Measurements from ENCODE around the gene DYRK3. TPM values are rescaled to one million over a fixed set of nuclear protein-coding genes. Genes with fewer than 3 reads are reported as not detected.
A peak's percentile ranks its signal among the peaks of the same experiment; 100 is the strongest.

The DYRK3 gene
- total and polyA plus RNA-seq, 10 donors, result 0.65 to 6.6 (median 2.8) TPM

DNA sequence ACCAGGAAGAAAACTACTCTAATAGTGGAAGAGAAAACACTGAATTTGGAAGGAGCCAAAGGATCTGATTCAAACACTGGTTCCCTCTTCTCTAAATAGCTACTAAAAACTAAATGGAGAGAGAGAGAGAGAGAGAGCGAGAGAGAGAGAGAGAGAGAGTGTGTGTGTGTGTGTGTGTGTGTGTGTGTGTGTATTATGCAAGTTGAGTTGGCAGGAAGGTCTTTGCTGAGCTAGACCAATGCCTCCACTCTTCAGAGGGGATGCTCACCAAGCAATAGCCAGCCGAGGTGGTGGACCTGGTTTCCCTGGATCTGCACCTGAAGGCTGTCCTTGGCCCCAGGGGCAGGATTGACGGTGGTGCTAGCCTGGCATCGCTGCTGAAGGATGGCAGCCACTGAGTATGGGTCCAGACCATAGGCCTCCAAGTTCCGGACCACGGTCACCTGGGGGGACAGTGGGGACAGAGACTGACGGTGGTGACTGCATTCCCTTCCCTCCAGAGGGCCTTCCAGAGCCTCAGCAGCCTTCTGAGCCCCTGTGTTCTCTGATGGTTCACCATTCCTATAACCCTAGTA is 41.9 kb upstream of the DYRK3 start:
- no peaks in the 10 kb centered on the region for H3K27me3 ChIP-seq (replicated peaks in 1 of 7)
- peaks cover 0 to 100% (median 71%) of the 10 kb centered on the region in 6 donors for H3K36me3 ChIP-seq
- TF ChIP-seq POLR2A (IDR thresholded peaks at IDR 0.05) (no peak), POLR2AphosphoS5 (IDR thresholded peaks at IDR 0.05) (peak in 1 of 3 donors; percentile 59)
- TF ChIP-seq, protein P1, sequence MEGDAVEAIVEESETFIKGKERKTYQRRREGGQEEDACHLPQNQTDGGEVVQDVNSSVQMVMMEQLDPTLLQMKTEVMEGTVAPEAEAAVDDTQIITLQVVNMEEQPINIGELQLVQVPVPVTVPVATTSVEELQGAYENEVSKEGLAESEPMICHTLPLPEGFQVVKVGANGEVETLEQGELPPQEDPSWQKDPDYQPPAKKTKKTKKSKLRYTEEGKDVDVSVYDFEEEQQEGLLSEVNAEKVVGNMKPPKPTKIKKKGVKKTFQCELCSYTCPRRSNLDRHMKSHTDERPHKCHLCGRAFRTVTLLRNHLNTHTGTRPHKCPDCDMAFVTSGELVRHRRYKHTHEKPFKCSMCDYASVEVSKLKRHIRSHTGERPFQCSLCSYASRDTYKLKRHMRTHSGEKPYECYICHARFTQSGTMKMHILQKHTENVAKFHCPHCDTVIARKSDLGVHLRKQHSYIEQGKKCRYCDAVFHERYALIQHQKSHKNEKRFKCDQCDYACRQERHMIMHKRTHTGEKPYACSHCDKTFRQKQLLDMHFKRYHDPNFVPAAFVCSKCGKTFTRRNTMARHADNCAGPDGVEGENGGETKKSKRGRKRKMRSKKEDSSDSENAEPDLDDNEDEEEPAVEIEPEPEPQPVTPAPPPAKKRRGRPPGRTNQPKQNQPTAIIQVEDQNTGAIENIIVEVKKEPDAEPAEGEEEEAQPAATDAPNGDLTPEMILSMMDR (IDR thresholded peaks at IDR 0.05 in 8 of 11, conservative IDR thresholded peaks at IDR 0.05 in 3 of 11), result no peak
- DNase-seq, result no peak
- no peak overlapping the region for H3K4me3 ChIP-seq
- H3K9me3 ChIP-seq, result no peaks in the 10 kb centered on the region
- H3K27ac ChIP-seq, result peak overlapping the region in 5 of 8 donors; percentile 28 to 73 (median 66)
- intact Hi-C loops (cut with DNase I; ENCODE audit: low total_unique reads), result no loop called here
- peaks cover 11 to 43% (median 30%) of the 10 kb centered on the region in 6 donors for H3K4me1 ChIP-seq
- 90 to 95% (median 92%) methylated on average over 6 to 7 of the region's 7 CpGs for WGBS, 5 donors

DNA sequence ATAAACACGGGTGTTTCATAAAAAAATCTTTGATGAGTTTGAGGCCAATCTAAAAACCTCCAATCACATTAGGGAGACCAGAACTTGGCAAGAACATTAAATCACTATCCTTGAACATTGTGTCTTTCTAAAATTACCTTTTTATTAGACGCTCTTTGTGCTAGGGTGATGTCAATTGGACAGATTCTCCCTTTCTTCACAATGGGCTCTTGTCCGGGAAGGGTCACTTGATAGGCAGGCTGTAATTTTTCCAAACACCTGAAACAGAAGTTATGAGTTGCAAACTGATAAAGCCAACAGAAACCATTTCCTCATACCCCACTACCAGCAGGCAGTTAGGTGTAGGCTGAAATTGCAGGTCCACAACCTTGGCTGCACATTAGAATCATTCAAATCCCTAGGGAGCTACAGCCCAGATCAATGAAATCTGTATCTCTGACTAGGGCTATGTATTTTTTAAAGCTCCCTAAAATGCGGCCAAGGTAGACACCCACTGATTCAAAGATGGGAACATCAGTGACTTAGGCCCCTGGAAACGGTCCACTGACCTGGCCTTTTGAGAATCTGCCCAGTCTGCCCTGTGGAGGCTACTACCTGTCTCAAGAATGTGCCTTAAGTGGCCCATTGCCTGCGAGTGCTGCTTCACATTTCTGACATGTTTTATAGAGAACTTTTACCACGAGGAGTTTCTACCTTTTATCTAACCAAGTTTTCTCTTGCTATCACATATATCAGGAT is 39.6 kb upstream of the DYRK3 start:
- no peaks in the 10 kb centered on the region for H3K9me3 ChIP-seq
- intact Hi-C loops (cut with DNase I; ENCODE audit: low total_unique reads), result no loop called here
- no peak for DNase-seq
- no peak overlapping the region for H3K4me3 ChIP-seq
- peaks cover 3 to 100% (median 78%) of the 10 kb centered on the region in 6 donors for H3K36me3 ChIP-seq
- peaks cover under 1 to 20% (median 13%) of the 10 kb centered on the region in 6 donors for H3K4me1 ChIP-seq
- H3K27ac ChIP-seq, result no peak overlapping the region
- TF ChIP-seq POLR2A (IDR thresholded peaks at IDR 0.05) (no peak), POLR2AphosphoS5 (IDR thresholded peaks at IDR 0.05) (no peak)
- TF ChIP-seq, protein P1 (IDR thresholded peaks at IDR 0.05 in 8 of 11, conservative IDR thresholded peaks at IDR 0.05 in 3 of 11), result no peak
- 92 to 98% (median 95%) methylated on average over 7 of the region's 7 CpGs for WGBS, 5 donors
- no peaks in the 10 kb centered on the region for H3K27me3 ChIP-seq (replicated peaks in 1 of 7)

DNA sequence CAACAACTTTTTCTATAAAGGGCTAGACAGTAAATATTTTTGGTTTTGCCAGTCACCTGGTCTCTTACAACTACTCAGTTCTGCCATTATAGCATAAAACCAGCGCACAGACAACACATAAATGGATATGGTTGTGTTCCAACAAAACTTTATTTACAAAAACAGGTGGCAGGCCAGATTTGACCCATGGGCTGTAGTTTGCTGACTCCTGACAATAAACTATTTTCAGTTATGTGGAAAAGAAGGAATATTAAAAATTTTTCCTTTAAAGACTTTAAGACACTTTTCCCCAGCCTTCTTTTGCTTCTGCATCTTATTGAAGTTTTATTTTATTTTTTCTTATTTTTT is 39.0 kb upstream of the DYRK3 start:
- Histone ChIP-seq H3K36me3 (peaks cover 3 to 100% (median 81%) of the 10 kb centered on the region in 6 donors), H3K4me3 (no peak overlapping the region), H3K27me3 (replicated peaks in 1 of 7) (no peaks in the 10 kb centered on the region), H3K9me3 (no peaks in the 10 kb centered on the region), H3K4me1 (peaks cover 0 to 15% (median 8%) of the 10 kb centered on the region in 6 donors), H3K27ac (no peak overlapping the region)
- no peak for DNase-seq
- no peak for TF ChIP-seq POLR2AphosphoS5 (IDR thresholded peaks at IDR 0.05)
- no peak for TF ChIP-seq POLR2A (IDR thresholded peaks at IDR 0.05)
- TF ChIP-seq, protein P1 (IDR thresholded peaks at IDR 0.05 in 8 of 11, conservative IDR thresholded peaks at IDR 0.05 in 3 of 11), result no peak
- intact Hi-C loops (cut with DNase I; ENCODE audit: low total_unique reads), result no loop called here
- WGBS, 5 donors, result 95 to 100% (median 97%) methylated on average over 1 of the region's 1 CpG

DNA sequence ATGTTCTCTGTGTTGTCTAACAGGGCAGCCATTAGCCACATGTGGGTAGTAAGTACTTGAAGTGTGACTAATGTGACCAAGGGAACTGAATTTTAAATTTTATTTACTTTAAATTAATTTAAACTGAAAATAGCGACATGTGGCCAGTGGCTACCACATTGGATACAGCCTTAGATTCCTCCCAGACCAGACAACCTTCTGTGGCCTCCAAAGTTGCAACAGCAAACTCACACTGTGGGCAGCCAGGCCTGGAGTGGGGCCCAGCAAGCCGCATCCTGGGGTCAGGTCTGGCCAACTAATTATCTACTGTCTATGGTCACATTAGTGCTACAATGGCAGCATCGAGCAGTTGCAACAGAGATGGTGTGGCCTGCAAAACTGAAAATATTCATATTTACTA is 34.8 kb upstream of the DYRK3 start:
- intact Hi-C loops (cut with DNase I; ENCODE audit: low total_unique reads), result no loop called here
- WGBS, 5 donors, result 90 to 97% (median 93%) methylated on average over 3 of the region's 3 CpGs
- H3K27ac ChIP-seq, result peak overlapping the region in 2 of 8 donors; percentile 38 to 58
- H3K9me3 ChIP-seq, result no peaks in the 10 kb centered on the region
- no peaks in the 10 kb centered on the region for H3K27me3 ChIP-seq (replicated peaks in 1 of 7)
- no peak overlapping the region for H3K4me3 ChIP-seq
- TF ChIP-seq POLR2AphosphoS5 (IDR thresholded peaks at IDR 0.05) (no peak), POLR2A (IDR thresholded peaks at IDR 0.05) (no peak)
- TF ChIP-seq, protein P1 (IDR thresholded peaks at IDR 0.05 in 8 of 11, conservative IDR thresholded peaks at IDR 0.05 in 3 of 11), result no peak
- no peak for DNase-seq
- peaks cover 0 to 3% (median 0%) of the 10 kb centered on the region in 6 donors for H3K4me1 ChIP-seq
- H3K36me3 ChIP-seq, result peaks cover 6 to 100% (median 92%) of the 10 kb centered on the region in 6 donors
